K562 (cell line): Measurements from ENCODE around the gene ATRIP. TPM values are rescaled to one million over a fixed set of nuclear protein-coding genes. Genes with fewer than 3 reads are reported as not detected.
A peak's percentile ranks its signal among the peaks of the same experiment; 100 is the strongest.

Experiments
- ATAC-seq: fragments of 200-7000 bp; cut with Tn5 transposase; 3 replicates; pipeline ENCODE4 v1.9.1; 2020; ENCODE audit warnings: moderate library complexity
- BruUV-seq: library from RNA; stranded (reverse); fragments of 400-500 nt; replicated peaks from 2 replicates; lab custom pipeline; 2021; lab: Mats Ljungman, UMichigan
- CTCF ChIA-PET: fragments of 300-600 bp; formaldehyde crosslinking; extraction: SDS; loops from one replicate; lab custom pipeline; 2021; ENCODE audit warnings: low intra/inter-chr PET ratio; lab: Yijun Ruan, JAX
- POLR2A ChIA-PET: fragments of 300-600, 350-650 bp; sonication (Branson Sonifier 250); formaldehyde crosslinking; extraction: SDS; loops from one replicate; lab custom pipeline; 2021; ENCODE audit warnings: antibody characterized with exemption, inconsistent platforms; lab: Yijun Ruan, JAX
- DNase-seq, 4 experiments: peaks; one replicate each; pipeline versions ENCODE4 v3.0.0 to v3.0.0-alpha.2; 2011 to 2018; ENCODE audit warnings: low spot score in 3 of 4, mixed read lengths in 3 of 4; ENCODE audit errors: extremely low read depth in 1 of 4
- FAIRE-seq: peaks from 2 replicates; lab custom pipeline; 2011; peaks lifted over from hg19 to GRCh38; lab: Jason Lieb, UNC
- H2AFZ ChIP-seq: 2 replicates; pipeline ENCODE4 v1.6.0; 2011; ENCODE audit warnings: low read depth, low read length, control low read depth, inconsistent platforms
- H3K27ac ChIP-seq: fragments of 200-600 bp; 3 replicates; pipeline ENCODE4 v1.8.0; 2011; ENCODE audit warnings: low read depth, mild to moderate bottlenecking, control low read depth, inconsistent platforms, low read length, moderate library complexity, mixed read lengths; ENCODE audit errors: extremely low read depth
- H3K27me3 ChIP-seq, 2 experiments: fragments of 300-600 bp in 1 of 2; 2 replicates in 1 of 2; 3 replicates in 1 of 2; pipeline versions ENCODE4 v1.6.0 to v1.8.0; 2011; ENCODE audit warnings: inconsistent platforms in 2 of 2, low read length in 2 of 2, mild to moderate bottlenecking in 1 of 2, mixed read lengths in 1 of 2, moderate library complexity in 1 of 2; ENCODE audit not compliant: control insufficient read depth in 2 of 2, insufficient read depth in 2 of 2
- H3K36me3 ChIP-seq: fragments of 300-600 bp; 3 replicates; pipeline ENCODE4 v1.8.0; 2011; ENCODE audit warnings: mild to moderate bottlenecking, low read length, inconsistent platforms; ENCODE audit not compliant: control insufficient read depth, insufficient read depth
- H3K4me1 ChIP-seq, 2 experiments: fragments of 200-600 bp in 1 of 2; replicated peaks in 1 of 2; 2 replicates in 1 of 2; 3 replicates in 1 of 2; pipeline versions ENCODE4 v1.5.1 to v1.8.0; 2011; ENCODE audit warnings: inconsistent platforms in 2 of 2, low read length in 2 of 2, mild to moderate bottlenecking in 1 of 2, mixed read lengths in 1 of 2, moderate library complexity in 1 of 2; ENCODE audit not compliant: control insufficient read depth in 2 of 2, insufficient read depth in 2 of 2
- H3K4me2 ChIP-seq: 2 replicates; pipeline ENCODE4 v1.6.1; 2011; ENCODE audit warnings: low read length, control low read depth, inconsistent platforms, mixed read lengths; ENCODE audit not compliant: insufficient read depth
- H3K4me3 ChIP-seq: fragments of 200-600 bp; sonication (generic), shearing (Covaris generic); 2 replicates; pipeline ENCODE4 v1.5.1; 2016; ENCODE audit warnings: control low read depth, inconsistent platforms
- H3K79me2 ChIP-seq: fragments of 200-600 bp; 3 replicates; pipeline ENCODE4 v1.8.0; 2011; ENCODE audit warnings: low read length, inconsistent platforms; ENCODE audit not compliant: control insufficient read depth, insufficient read depth
- H3K9ac ChIP-seq, 2 experiments: 2 replicates each; pipeline versions ENCODE4 v1.6.0 to v1.6.1; 2011; ENCODE audit warnings: low read depth in 2 of 2, low read length in 2 of 2, control low read depth in 1 of 2, inconsistent platforms in 1 of 2, mild to moderate bottlenecking in 1 of 2, mixed read lengths in 1 of 2; ENCODE audit not compliant: insufficient read depth in 1 of 2
- H3K9me1 ChIP-seq: one replicate; pipeline ENCODE4 v1.6.0; 2011; ENCODE audit warnings: inconsistent platforms, mild to moderate bottlenecking, low read length, moderate library complexity; ENCODE audit not compliant: control insufficient read depth, insufficient read depth
- H3K9me3 ChIP-seq: replicated peaks from 2 replicates; pipeline ENCODE4 v1.5.1; 2011; ENCODE audit warnings: low read depth, low read length, inconsistent platforms; ENCODE audit not compliant: control insufficient read depth, insufficient read depth
- H4K20me1 ChIP-seq: replicated peaks from 2 replicates; pipeline ENCODE4 v1.6.1; 2011; ENCODE audit warnings: low read length, inconsistent platforms, mixed read lengths; ENCODE audit not compliant: control insufficient read depth, insufficient read depth
- ASH1L ChIP-seq: fragments of 450-650 bp; IDR thresholded peaks from 2 replicates; pipeline ENCODE4 v1.6.1; 2018; ENCODE audit warnings: borderline replicate concordance, mild to moderate bottlenecking, low read depth; ENCODE audit not compliant: partially characterized antibody
- ATF1 ChIP-seq, 2 experiments: fragments of 450-650 bp in 1 of 2; IDR thresholded peaks; 2 replicates each; pipeline ENCODE4 v1.6.1; 2016; ENCODE audit warnings: missing compliant biosample characterization in 1 of 2, missing genetic modification characterization in 1 of 2
- FOS ChIP-seq: IDR thresholded peaks from 3 replicates; pipeline ENCODE4 v1.6.1; 2011; ENCODE audit not compliant: insufficient read length; ENCODE audit errors: extremely low read depth
- FOSL1 ChIP-seq: fragments of 200-800 bp; sonication (Bioruptor generic); conservative IDR thresholded peaks from 2 replicates; pipeline ENCODE4 v1.6.1; 2016; ENCODE audit warnings: missing genetic modification characterization, missing compliant biosample characterization
- FOXJ3 ChIP-seq: sonication (generic); formaldehyde crosslinking; IDR thresholded peaks from 2 replicates; pipeline ENCODE4 v1.4.0; 2020; ENCODE audit warnings: mild to moderate bottlenecking, missing genetic modification reagents
- JUND ChIP-seq, 2 experiments: IDR thresholded peaks; 2 replicates in 1 of 2; 3 replicates in 1 of 2; pipeline ENCODE4 v1.6.1; 2011; ENCODE audit warnings: borderline replicate concordance in 2 of 2, low read depth in 2 of 2, low read length in 2 of 2, improper control_type of control experiment in 1 of 2, missing biosample characterization in 1 of 2, missing genetic modification characterization in 1 of 2, missing genetic modification reagents in 1 of 2
- MAZ ChIP-seq, 2 experiments: fragments of 450-650 bp in 1 of 2; sonication (generic) in 1 of 2; formaldehyde crosslinking; IDR thresholded peaks in 1 of 2; conservative IDR thresholded peaks in 1 of 2; 2 replicates each; pipeline versions ENCODE4 v1.4.0 to v1.5.0; 2020; ENCODE audit warnings: mild to moderate bottlenecking in 1 of 2, missing genetic modification reagents in 1 of 2
- NONO ChIP-seq, 2 experiments: fragments of 200-400 bp in 1 of 2; fragments of 450-650 bp in 1 of 2; formaldehyde crosslinking in 1 of 2; IDR thresholded peaks; 2 replicates each; pipeline ENCODE4 v1.6.1; 2017; ENCODE audit warnings: low read depth in 2 of 2, mild to moderate bottlenecking in 2 of 2, moderate library complexity in 2 of 2, low read length in 1 of 2
- RBM22 ChIP-seq: fragments of 200-400 bp; formaldehyde crosslinking; IDR thresholded peaks from 2 replicates; pipeline ENCODE4 v1.6.1; 2018; ENCODE audit warnings: low read length, low read depth; ENCODE audit not compliant: poor library complexity, severe bottlenecking
- TCF7L2 ChIP-seq: fragments of 150-350 bp; IDR thresholded peaks from 2 replicates; pipeline ENCODE4 v1.6.1; 2016; ENCODE audit warnings: low read depth, mild to moderate bottlenecking, low read length, moderate library complexity
- TOE1 ChIP-seq, 2 experiments: fragments of 450-650 bp in 1 of 2; sonication (generic) in 1 of 2; formaldehyde crosslinking in 1 of 2; IDR thresholded peaks; 2 replicates each; pipeline versions ENCODE4 v1.7.1 to v1.8.0; 2016 to 2022; ENCODE audit warnings: borderline replicate concordance in 2 of 2, mild to moderate bottlenecking in 2 of 2, antibody characterized with exemption in 1 of 2, inconsistent platforms in 1 of 2, low read depth in 1 of 2, missing genetic modification reagents in 1 of 2, moderate library complexity in 1 of 2
- USF1 ChIP-seq: sonication (generic); formaldehyde crosslinking; IDR thresholded peaks from 2 replicates; pipeline ENCODE4 v1.9.0; 2022; ENCODE audit warnings: mild to moderate bottlenecking, missing genetic modification reagents
- ZNF436 ChIP-seq: fragments of 250-450, 450-650 bp; sonication (Bioruptor Pico); formaldehyde crosslinking; IDR thresholded peaks from 2 replicates; pipeline ENCODE4 v1.7.0; 2020; ENCODE audit warnings: mild to moderate bottlenecking
- WGBS: fragments of 100-300 bp; shearing (Covaris generic); methylation state at CpG from one replicate; pipeline ENCODE4 v1.1.6; 2016; ENCODE audit warnings: low coverage, mixed read lengths; ENCODE audit not compliant: insufficient coverage; ENCODE audit errors: missing lambda C conversion rate; 5-methylcytosine and 5-hydroxymethylcytosine counted together
- in situ Hi-C: fragments of 300-500 bp; cut with MboI; formaldehyde crosslinking; loops from 4 replicates; pipeline ENCODE4 v1.15.0; 2018; ENCODE audit warnings: inconsistent platforms, mixed read lengths
- intact Hi-C: fragments of 100-400 bp; cut with micrococcal nuclease; formaldehyde crosslinking; loops from 2 replicates; pipeline ENCODE4 v1.14.2; 2022
- polyA plus RNA-seq, 8 experiments: library from polyadenylated mRNA; depleted of rRNA in 4 of 8; stranded (reverse) in 5 of 8; unstranded in 3 of 8; fragments of >200 nt; fragmentation: Nextera tagmentation in 2 of 8; fragmentation: Illumina TruSeq in 1 of 8; extraction: Ambion mirVana in 2 of 8; extraction: Trizol in 1 of 8; gene quantifications; 2 replicates each; pipeline versions ENCODE4 v1.2.1 to v1.2.3, GENCODE V29; 2011 to 2014; ENCODE audit warnings: inconsistent platforms in 1 of 8, missing spikeins in 1 of 8
- total RNA-seq, 7 experiments: library from RNA; depleted of rRNA in 6 of 7; stranded (reverse); fragments of >200 nt in 6 of 7; fragmentation: Illumina TruSeq in 2 of 7; extraction: Trizol in 2 of 7; gene quantifications; 2 replicates each; pipeline versions ENCODE4 v1.2.1 to v1.2.3, GENCODE V29; 2011 to 2021; ENCODE audit warnings: low replicate concordance in 1 of 7
- TF ChIP-seq, protein P1 (sequence below): sonication (generic); formaldehyde crosslinking; IDR thresholded peaks from 2 replicates; pipeline ENCODE4 v1.9.0; 2022; ENCODE audit warnings: mild to moderate bottlenecking, missing genetic modification reagents
- TF ChIP-seq, protein P2 (sequence below): fragments of 450-650 bp; conservative IDR thresholded peaks from 2 replicates; pipeline ENCODE4 v1.6.1; 2016; ENCODE audit warnings: missing genetic modification characterization, low read depth, mild to moderate bottlenecking, missing compliant biosample characterization, moderate library complexity

The ATRIP gene
- total and polyA plus RNA-seq, 9 of the 15 experiments (the other 6 are each of a cell fraction or from before 2014, with no cell fraction given) = 1.7 to 15.7 (median 10.5) TPM

GRCh38 chr3:48465531-48466378 is 19.2 kb downstream of the ATRIP start:
- BruUV-seq = no TSS peak
- H3K27me3 ChIP-seq = no peaks in the 10 kb centered on the region
- peak overlapping the region; percentile 46; the same call in 1 of the 2 replicates for H3K4me2 ChIP-seq
- peak overlapping the region; percentile 45; the same call in 1 of the 2 replicates for H2AFZ ChIP-seq
- FAIRE-seq = peak; percentile 97
- peaks cover 4% of the 10 kb centered on the region; the same call in 2 of the 3 replicates for H3K79me2 ChIP-seq
- H3K9ac ChIP-seq = peak overlapping the region; percentile 68 to 83; a peak in 3 of 4 replicates
- peak; percentile 94 for ATAC-seq
- ChIA-PET POLR2A (interaction anchor here (1.0 to 1.2 kb wide), 2 partner anchors 17 to 26 kb away, joined by 4 to 5 read pairs; partner anchors contain the start of genes CCDC51 and TMA7), CTCF (interaction anchor here (0.8 kb wide), 1 partner anchor 83 kb away, joined by 4 read pairs; no protein-coding TSS in a partner anchor)
- peak overlapping the region; percentile 88 for H3K27ac ChIP-seq
- peak; percentile 69 to 88 (median 82) for DNase-seq
- no peaks in the 10 kb centered on the region for H3K9me1 ChIP-seq
- in situ Hi-C loops (loop anchor here (5.0 kb wide), 1 partner anchor 92 kb away; the partner anchor contains the start of gene PFKFB4), intact Hi-C loops (loop anchor here (1.0 kb wide), 2 partner anchors 42 to 90 kb away; no protein-coding TSS in a partner anchor)
- H3K9me3 ChIP-seq = no peaks in the 10 kb centered on the region
- peaks cover 45% of the 10 kb centered on the region; the same call in 2 of the 3 replicates for H3K36me3 ChIP-seq
- WGBS = 53% methylated on average over 15 of the region's 21 CpGs
- H3K4me3 ChIP-seq = no peak overlapping the region
- H3K4me1 ChIP-seq = peaks cover 6 to 48% of the 10 kb centered on the region in 2 experiments
- H4K20me1 ChIP-seq = no peaks in the 10 kb centered on the region; the same call in 1 of the 2 replicates
- TF ChIP-seq FOS (no peak), FOSL1 (peak; percentile 36; the same call in 1 of the 2 replicates), FOXJ3 (CRISPR knock-in tag) (peak; percentile 82), ZNF436 (CRISPR knock-in tag) (no peak), TOE1 (IDR thresholded peaks at IDR 0.05; ENCODE audit: borderline replicate concordance) (no peak), TOE1 (CRISPR knock-in tag; IDR thresholded peaks at IDR 0.05; ENCODE audit: borderline replicate concordance, low read depth) (no peak), NONO (IDR thresholded peaks at IDR 0.05; ENCODE audit: low read depth in 2 of 2, low read length in 1 of 2) (peak in 1 of 2 experiments; percentile 38; a peak in 1 of 4 replicates), USF1 (peak; percentile 67), RBM22 (no peak), ATF1 (CRISPR knock-in tag; IDR thresholded peaks at IDR 0.05) (no peak), ATF1 (tag; IDR thresholded peaks at IDR 0.05) (no peak), ASH1L (no peak), TCF7L2 (0 out of 2 replicates have a peak, but pooled peaks have one; percentile 49), MAZ (CRISPR knock-in tag; conservative IDR thresholded peaks at IDR 0.05 in 1 of 2, IDR thresholded peaks at IDR 0.05 in 1 of 2) (peak in 1 of 2 experiments; percentile 54; a peak in 2 of 4 replicates), JUND (IDR thresholded peaks at IDR 0.05; ENCODE audit: borderline replicate concordance, low read depth, low read length) (peak; percentile 67), JUND (tag; IDR thresholded peaks at IDR 0.05; ENCODE audit: borderline replicate concordance, low read depth, low read length) (no peak; the same call in 2 of the 3 replicates)
- TF ChIP-seq, protein P1, sequence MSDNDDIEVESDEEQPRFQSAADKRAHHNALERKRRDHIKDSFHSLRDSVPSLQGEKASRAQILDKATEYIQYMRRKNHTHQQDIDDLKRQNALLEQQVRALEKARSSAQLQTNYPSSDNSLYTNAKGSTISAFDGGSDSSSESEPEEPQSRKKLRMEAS (CRISPR knock-in tag) = peak; percentile 48
- TF ChIP-seq, protein P2, sequence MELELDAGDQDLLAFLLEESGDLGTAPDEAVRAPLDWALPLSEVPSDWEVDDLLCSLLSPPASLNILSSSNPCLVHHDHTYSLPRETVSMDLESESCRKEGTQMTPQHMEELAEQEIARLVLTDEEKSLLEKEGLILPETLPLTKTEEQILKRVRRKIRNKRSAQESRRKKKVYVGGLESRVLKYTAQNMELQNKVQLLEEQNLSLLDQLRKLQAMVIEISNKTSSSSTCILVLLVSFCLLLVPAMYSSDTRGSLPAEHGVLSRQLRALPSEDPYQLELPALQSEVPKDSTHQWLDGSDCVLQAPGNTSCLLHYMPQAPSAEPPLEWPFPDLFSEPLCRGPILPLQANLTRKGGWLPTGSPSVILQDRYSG = no peak
